GM21367 (cell line): ENCODE data around the gene FUOM.

Experiments
- ATAC-seq: cut with Tn5 transposase; IDR thresholded peaks from one replicate; pipeline ENCODE4 v1.9.1; 2021; ENCODE audit not compliant: unreplicated experiment

The FUOM gene

DNA sequence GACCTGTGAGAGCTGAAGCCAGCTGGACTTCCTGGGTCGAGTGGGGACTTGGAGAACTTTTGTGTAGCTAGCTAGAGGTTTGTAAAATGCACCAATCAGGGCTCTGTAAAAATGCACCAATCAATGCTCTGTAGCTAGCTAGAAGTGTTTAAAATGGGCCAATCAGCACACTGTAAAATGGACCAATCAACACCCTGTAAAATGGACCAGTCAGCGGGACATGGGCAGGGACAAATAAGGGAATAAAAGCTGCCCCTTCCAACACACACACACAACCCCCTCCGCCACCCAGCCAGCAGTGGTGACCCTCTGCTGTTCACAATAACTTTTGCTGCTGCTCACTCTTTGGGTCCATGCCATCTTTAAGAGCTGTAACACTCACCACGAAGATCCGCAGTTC, 42.0 kb downstream of the FUOM start:
- no peak for ATAC-seq

- no peak for ATAC-seq
Observed at GRCh38 chr10:133314911-133315310, 42.9 kb downstream of the FUOM start.

- no peak for ATAC-seq
Observed at GRCh38 chr10:133313192-133313591, 44.6 kb downstream of the FUOM start.

GRCh38 chr10:133312769-133313145, 45.1 kb downstream of the FUOM start:
- no peak for ATAC-seq

DNA sequence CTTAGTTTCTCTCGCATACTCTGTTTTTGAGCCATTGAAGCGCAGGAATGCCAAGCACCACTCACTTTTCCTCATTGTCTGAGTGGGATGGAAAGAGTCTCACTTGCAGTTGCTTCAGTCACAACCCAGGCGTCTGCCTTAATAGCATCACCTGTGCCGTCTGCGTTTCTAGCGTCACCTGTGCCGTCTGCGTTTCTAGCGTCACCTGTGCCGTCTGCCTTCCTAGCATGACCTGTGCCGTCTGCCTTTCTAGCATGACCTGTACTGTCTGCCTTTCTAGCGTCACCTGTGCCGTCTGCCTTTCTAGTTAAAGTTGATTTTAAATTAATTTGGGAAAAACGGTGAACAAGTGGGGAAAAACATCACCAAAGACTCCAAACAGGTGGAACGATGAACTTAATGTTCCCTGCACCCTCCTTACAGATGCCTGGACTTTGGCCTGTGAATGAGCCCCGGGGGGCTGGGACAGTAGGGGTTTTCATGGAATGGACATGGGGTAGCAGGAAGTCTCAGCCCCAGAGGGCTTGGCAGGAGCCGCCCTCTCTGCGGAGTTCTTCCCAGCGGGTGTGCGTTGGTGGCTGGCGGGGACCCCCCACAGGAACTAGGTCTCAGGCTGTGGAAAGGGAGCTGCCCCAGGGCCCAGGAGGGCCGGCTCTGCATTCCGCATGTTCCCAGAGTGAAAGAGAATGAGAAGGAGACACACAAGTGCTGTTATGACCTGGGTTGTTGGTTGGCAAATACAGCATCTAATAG, 45.6 kb downstream of the FUOM start:
- no peak for ATAC-seq

DNA sequence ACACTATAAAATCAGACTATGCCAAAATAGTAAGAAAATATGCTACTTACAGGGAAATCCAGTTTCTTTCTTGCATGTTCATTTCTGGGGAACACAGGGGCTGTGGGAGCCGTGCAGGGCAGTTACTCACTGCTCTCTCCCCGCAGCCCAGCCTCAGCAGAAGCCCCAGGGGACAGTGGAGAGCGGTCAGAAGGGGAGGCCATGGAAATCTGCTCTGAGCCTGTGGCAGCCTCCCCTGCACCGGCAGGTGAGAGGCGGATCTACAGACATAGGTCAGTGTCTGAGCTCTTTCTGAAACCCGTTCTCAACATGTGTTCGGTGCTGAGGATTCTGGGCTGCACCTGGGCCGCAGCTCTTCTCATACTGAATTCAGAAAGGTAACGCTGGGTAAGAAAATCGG, 46.2 kb downstream of the FUOM start:
- no peak for ATAC-seq

GRCh38 chr10:133310789-133311188, 47.0 kb downstream of the FUOM start:
- no peak for ATAC-seq

- ATAC-seq: no peak
Observed at GRCh38 chr10:133310399-133310755, 47.4 kb downstream of the FUOM start.

DNA sequence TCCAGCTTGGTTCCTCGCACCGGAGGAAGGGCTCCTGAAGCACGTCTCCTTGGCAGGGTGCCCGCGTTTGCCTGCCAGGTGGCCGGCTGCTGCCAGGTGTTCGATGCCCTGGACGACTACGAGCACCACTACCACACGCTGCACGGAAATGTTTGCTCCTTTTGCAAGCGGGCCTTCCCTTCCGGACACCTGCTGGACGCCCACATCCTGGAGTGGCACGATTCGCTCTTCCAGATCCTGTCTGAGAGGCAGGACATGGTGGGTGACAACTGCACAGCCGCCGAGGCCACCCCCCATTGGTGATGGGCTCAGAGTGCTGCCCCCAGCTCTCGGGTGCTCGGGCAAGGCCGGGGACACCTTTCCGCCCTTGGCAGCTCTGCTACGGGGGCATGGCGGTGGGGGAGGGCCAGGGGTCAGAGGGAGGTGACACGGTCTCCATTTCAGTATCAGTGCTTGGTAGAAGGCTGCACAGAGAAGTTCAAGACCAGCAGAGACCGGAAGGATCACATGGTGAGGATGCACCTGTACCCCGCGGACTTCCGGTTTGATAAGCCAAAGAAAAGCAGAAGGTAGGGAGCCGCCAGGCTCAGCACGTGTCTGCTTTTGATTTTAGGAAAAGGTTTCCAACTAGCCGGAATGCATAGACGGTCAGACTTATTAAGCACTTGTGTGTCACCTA, 48.0 kb downstream of the FUOM start:
- no peak for ATAC-seq

- peak; percentile 60 for ATAC-seq
Observed at GRCh38 chr10:133309100-133309719, 48.6 kb downstream of the FUOM start.

DNA sequence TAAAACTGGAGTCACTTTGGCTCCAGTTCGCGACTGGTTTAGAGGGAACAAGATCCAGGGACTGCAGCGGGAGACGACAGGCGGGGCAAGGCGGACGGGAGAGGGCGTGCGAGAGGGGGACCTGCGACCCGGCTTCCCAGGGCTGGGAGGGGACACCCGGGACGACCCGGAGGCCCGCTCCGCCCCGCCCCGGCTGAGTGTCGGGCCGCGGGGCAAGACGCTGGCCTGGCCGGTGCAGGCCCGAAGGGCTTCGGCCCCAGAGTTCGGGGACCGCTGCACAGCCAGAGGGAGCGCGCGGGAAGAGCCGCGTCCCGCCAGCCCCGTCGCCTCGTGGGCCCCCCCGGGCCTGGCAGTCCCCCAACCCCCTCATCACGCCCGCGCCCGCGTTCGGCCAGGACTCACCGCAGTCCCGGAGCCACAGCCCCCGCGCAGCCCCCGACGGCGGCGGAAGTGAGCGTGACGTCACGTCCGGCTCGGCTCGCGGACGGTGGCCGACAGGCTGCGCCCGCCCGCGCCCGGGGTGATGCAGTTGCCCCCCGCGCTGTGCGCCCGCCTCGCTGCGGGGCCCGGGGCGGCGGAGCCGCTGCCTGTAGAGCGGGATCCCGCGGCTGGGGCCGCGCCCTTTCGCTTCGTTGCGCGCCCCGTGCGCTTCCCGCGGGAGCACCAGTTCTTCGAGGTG, 49.3 kb downstream of the FUOM start, which contains the start of the genes TUBGCP2 and ZNF511:
TUBGCP2 (minus strand) TSS at position 452 of the 679 bp plus-strand sequence. CDS start 5,931 bp downstream, outside the sequence.
ZNF511 (plus strand) TSS at position 494 of the 679 bp plus-strand sequence; CDS start at position 524, 30 bp downstream.
- ATAC-seq: peak; percentile 67

GRCh38 chr10:133307776-133308420, 49.9 kb downstream of the FUOM start:
- ATAC-seq: peak; percentile 49

- no peak for ATAC-seq
Observed at GRCh38 chr10:133306941-133307379, 50.9 kb downstream of the FUOM start.

DNA sequence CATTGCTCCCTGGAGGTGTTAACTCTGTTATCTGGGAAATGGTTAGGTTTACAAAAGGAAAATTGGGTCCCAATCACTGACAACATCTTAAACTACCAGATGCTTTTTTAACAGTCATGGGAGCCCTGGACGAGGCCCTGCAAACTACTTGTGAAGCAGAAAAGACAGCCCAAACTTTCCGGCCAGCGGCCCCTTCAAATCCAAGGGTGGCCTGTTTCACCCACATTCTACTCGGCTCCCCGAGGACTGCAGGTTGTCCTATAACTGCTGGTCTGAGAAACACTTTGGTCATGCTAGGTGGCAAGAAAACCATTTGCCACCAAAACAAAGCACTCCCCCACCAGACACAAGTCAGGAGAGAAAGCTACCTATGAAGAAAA, 51.7 kb downstream of the FUOM start:
- ATAC-seq: no peak
